ENCODE results near the gene PROCR. TPM values are rescaled to one million over a fixed set of nuclear protein-coding genes. Genes with fewer than 3 reads are reported as not detected.

PROCR gene
- total and polyA plus RNA-seq, 9 of the 15 experiments (the other 6 are each of a cell fraction or from before 2014, with no cell fraction given) = 1.6 to 7.1 (median 4.0) TPM

GRCh38 chr20:35134880-35135279 is 37.0 kb upstream of the PROCR start:
- CTCF ChIA-PET (ENCODE audit: low intra/inter-chr PET ratio) = no interaction called here
- Histone ChIP-seq H3K27me3 (ENCODE audit: control insufficient read depth in 2 of 2, insufficient read depth in 2 of 2, low read length in 2 of 2) (no peaks in the 10 kb centered on the region), H3K4me3 (no peak overlapping the region), H3K9ac (ENCODE audit: insufficient read depth in 1 of 2, low read depth in 2 of 2, low read length in 2 of 2) (no peak overlapping the region), H3K9me1 (ENCODE audit: control insufficient read depth, insufficient read depth, low read length) (no peaks in the 10 kb centered on the region), H3K4me1 (replicated peaks in 1 of 2; ENCODE audit: control insufficient read depth in 2 of 2, insufficient read depth in 2 of 2, low read length in 2 of 2) (peaks cover 0 to 4% of the 10 kb centered on the region in 2 experiments; a peak in 2 of 5 replicates), H3K9me3 (replicated peaks; ENCODE audit: control insufficient read depth, insufficient read depth, low read depth, low read length) (no peaks in the 10 kb centered on the region), H3K36me3 (ENCODE audit: control insufficient read depth, insufficient read depth, low read length) (peaks cover 40% of the 10 kb centered on the region), H3K79me2 (ENCODE audit: control insufficient read depth, insufficient read depth, low read length) (no peaks in the 10 kb centered on the region), H3K4me2 (ENCODE audit: insufficient read depth, low read length) (no peak overlapping the region), H4K20me1 (replicated peaks; ENCODE audit: control insufficient read depth, insufficient read depth, low read length) (no peaks in the 10 kb centered on the region), H2AFZ (ENCODE audit: low read depth, low read length) (no peak overlapping the region), H3K27ac (ENCODE audit: extremely low read depth, low read depth, low read length) (no peak overlapping the region)
- no TSS peak for BruUV-seq (replicated peaks)
- intact Hi-C loops (cut with micrococcal nuclease) (no loop called here), in situ Hi-C loops (cut with MboI) (loop anchor here (25.0 kb wide), 1 partner anchor 302 kb away; the partner anchor contains the start of gene GDF5)
- FAIRE-seq (no peak), DNase-seq (ENCODE audit: extremely low read depth in 1 of 4, low spot score in 3 of 4) (no peak), ATAC-seq (no peak)
- WGBS (ENCODE audit: insufficient coverage, low coverage, missing lambda C conversion rate) = 93% methylated on average over 6 of the region's 6 CpGs
- POLR2A ChIA-PET = no interaction called here
- TF ChIP-seq SPI1 (IDR thresholded peaks at IDR 0.05; ENCODE audit: borderline replicate concordance, low read depth, low read length) = peak; percentile 18; the same call in 1 of the 2 replicates
- TF ChIP-seq HMBOX1 (IDR thresholded peaks at IDR 0.05) = no peak

DNA sequence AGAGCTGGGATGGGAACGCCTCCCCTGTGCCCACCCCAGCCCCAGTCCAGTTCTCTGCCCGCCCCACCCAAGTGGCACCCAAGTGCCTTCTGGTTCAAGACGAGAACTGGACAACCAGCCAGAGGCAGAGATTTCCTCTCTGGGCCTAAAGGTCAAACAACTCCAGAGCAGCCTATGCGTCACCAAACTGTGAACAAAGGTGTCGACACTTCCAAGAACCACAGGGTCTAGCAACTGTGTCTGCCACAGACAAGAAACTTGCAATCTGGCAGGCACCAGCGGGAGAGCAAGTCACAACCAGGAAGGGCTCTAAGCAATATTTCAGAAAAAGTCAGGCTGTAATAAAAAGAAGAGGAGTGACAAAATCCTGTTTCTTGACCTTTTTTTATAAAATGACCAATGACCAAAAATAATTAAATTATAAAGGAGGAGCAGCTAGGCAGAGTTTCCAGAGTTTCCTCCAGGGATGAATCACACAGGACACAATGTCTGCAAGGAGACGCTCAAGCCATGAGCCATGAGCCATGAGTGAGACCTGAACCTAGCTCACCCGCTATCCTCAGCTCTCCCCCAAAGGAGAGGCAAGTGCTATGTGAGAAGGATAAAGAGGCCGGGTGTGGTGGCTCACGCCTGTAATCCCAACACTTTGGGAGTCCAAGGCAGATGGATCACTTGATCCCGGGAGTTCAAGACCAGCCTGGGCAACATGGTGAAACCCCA is 35.8 kb upstream of the PROCR start:
- Histone ChIP-seq H3K4me3 (no peak overlapping the region), H3K36me3 (ENCODE audit: control insufficient read depth, insufficient read depth, low read length) (peaks cover 45% of the 10 kb centered on the region), H2AFZ (ENCODE audit: low read depth, low read length) (no peak overlapping the region), H4K20me1 (replicated peaks; ENCODE audit: control insufficient read depth, insufficient read depth, low read length) (no peaks in the 10 kb centered on the region), H3K79me2 (ENCODE audit: control insufficient read depth, insufficient read depth, low read length) (no peaks in the 10 kb centered on the region), H3K27me3 (ENCODE audit: control insufficient read depth in 2 of 2, insufficient read depth in 2 of 2, low read length in 2 of 2) (no peaks in the 10 kb centered on the region), H3K9me1 (ENCODE audit: control insufficient read depth, insufficient read depth, low read length) (no peaks in the 10 kb centered on the region), H3K27ac (ENCODE audit: extremely low read depth, low read depth, low read length) (no peak overlapping the region), H3K9ac (ENCODE audit: insufficient read depth in 1 of 2, low read depth in 2 of 2, low read length in 2 of 2) (no peak overlapping the region), H3K4me1 (replicated peaks in 1 of 2; ENCODE audit: control insufficient read depth in 2 of 2, insufficient read depth in 2 of 2, low read length in 2 of 2) (peaks cover 0 to 4% of the 10 kb centered on the region in 2 experiments; a peak in 2 of 5 replicates), H3K9me3 (replicated peaks; ENCODE audit: control insufficient read depth, insufficient read depth, low read depth, low read length) (no peaks in the 10 kb centered on the region), H3K4me2 (ENCODE audit: insufficient read depth, low read length) (no peak overlapping the region)
- in situ Hi-C loops (cut with MboI) (loop anchor here (25.0 kb wide), 1 partner anchor 301 kb away; the partner anchor contains the start of gene GDF5), intact Hi-C loops (cut with micrococcal nuclease) (no loop called here)
- ChIA-PET CTCF (ENCODE audit: low intra/inter-chr PET ratio) (no interaction called here), POLR2A (interaction anchor here (0.6 to 2.2 kb wide), 3 partner anchors 11 to 134 kb away, joined by 3 to 10 read pairs (median 4); partner anchors contain the start of gene EDEM2)
- peak; percentile 34 for TF ChIP-seq MEIS2 (IDR thresholded peaks at IDR 0.05; ENCODE audit: partially characterized antibody)
- no peak for TF ChIP-seq RAD21 (CRISPR knock-in tag; conservative IDR thresholded peaks at IDR 0.05 in 1 of 2, IDR thresholded peaks at IDR 0.05 in 1 of 2)
- TF ChIP-seq STAT5A (IDR thresholded peaks at IDR 0.05; ENCODE audit: borderline replicate concordance, low read length) = 0 out of 2 replicates have a peak, but pooled peaks have one; percentile 19
- peak; percentile 51 to 57; a peak in 3 of 4 replicates for TF ChIP-seq KDM1A (IDR thresholded peaks at IDR 0.05)
- no peak for TF ChIP-seq KHSRP (IDR thresholded peaks at IDR 0.05)
- TF ChIP-seq CBFA2T3 (IDR thresholded peaks at IDR 0.05) = peak; percentile 26; the same call in 1 of the 2 replicates
- FAIRE-seq = no peak
- ATAC-seq = no peak
- DNase-seq (ENCODE audit: extremely low read depth in 1 of 4, low spot score in 3 of 4) = peak in 1 of 4 experiments; percentile 38
- no TSS peak for BruUV-seq (replicated peaks)
- 71% methylated on average over 9 of the region's 11 CpGs for WGBS (ENCODE audit: insufficient coverage, low coverage, missing lambda C conversion rate)
